HepG2 (cell line): Measurements from ENCODE around the gene IGHMBP2. TPM values are rescaled to one million over a fixed set of nuclear protein-coding genes. Genes with fewer than 3 reads are reported as not detected.

Experiments used
- AHDC1 ChIP-seq: sonication (generic); formaldehyde crosslinking; IDR thresholded peaks from 2 replicates; pipeline ENCODE4 v1.5.1; 2020; ENCODE audit warnings: mild to moderate bottlenecking, missing genetic modification reagents, borderline replicate concordance
- ARNTL ChIP-seq: sonication (generic); formaldehyde crosslinking; IDR thresholded peaks from 2 replicates; pipeline ENCODE4 v1.4.0; 2020; ENCODE audit warnings: mild to moderate bottlenecking, missing genetic modification reagents
- BCL6 ChIP-seq: IDR thresholded peaks from 2 replicates; pipeline ENCODE4 v1.6.1; 2016; ENCODE audit warnings: missing genetic modification reagents, missing compliant biosample characterization
- CREB3 ChIP-seq: sonication (generic); formaldehyde crosslinking; IDR thresholded peaks from 2 replicates; pipeline ENCODE4 v1.5.0; 2020; ENCODE audit warnings: missing genetic modification reagents
- CTCF ChIP-seq: sonication (generic); formaldehyde crosslinking; IDR thresholded peaks from 2 replicates; pipeline ENCODE4 v1.5.0; 2020; ENCODE audit warnings: mild to moderate bottlenecking, missing genetic modification reagents, moderate library complexity
- EED ChIP-seq: sonication (generic); formaldehyde crosslinking; IDR thresholded peaks from 2 replicates; pipeline ENCODE4 v1.5.0; 2020; ENCODE audit warnings: mild to moderate bottlenecking, missing genetic modification reagents
- HOXA3 ChIP-seq: sonication (generic); formaldehyde crosslinking; IDR thresholded peaks from 2 replicates; pipeline ENCODE4 v1.5.0; 2020; ENCODE audit warnings: missing genetic modification reagents
- PCBP1 ChIP-seq: fragments of 200-400 bp; formaldehyde crosslinking; IDR thresholded peaks from 2 replicates; pipeline ENCODE4 v1.6.1; 2017; ENCODE audit warnings: mild to moderate bottlenecking, low read depth, low read length, borderline replicate concordance
- SNAI1 ChIP-seq: sonication (generic); formaldehyde crosslinking; IDR thresholded peaks from 2 replicates; pipeline ENCODE4 v1.5.0; 2020; ENCODE audit warnings: mild to moderate bottlenecking, missing genetic modification reagents, borderline replicate concordance
- TCF7 ChIP-seq: sonication (generic); IDR thresholded peaks from 2 replicates; pipeline ENCODE4 v1.6.1; 2016; ENCODE audit warnings: antibody characterized with exemption, low read depth
- ZNF142 ChIP-seq: sonication (generic); formaldehyde crosslinking; IDR thresholded peaks from 2 replicates; pipeline ENCODE4 v1.4.0; 2020; ENCODE audit warnings: missing genetic modification reagents
- ZNF230 ChIP-seq: sonication (generic); formaldehyde crosslinking; IDR thresholded peaks from 2 replicates; pipeline ENCODE4 v1.4.0; 2020; ENCODE audit warnings: mild to moderate bottlenecking, missing genetic modification reagents
- ZNF510 ChIP-seq: sonication (generic); formaldehyde crosslinking; IDR thresholded peaks from 2 replicates; pipeline ENCODE4 v1.4.0; 2020; ENCODE audit warnings: low read depth, mild to moderate bottlenecking, missing genetic modification reagents
- polyA plus RNA-seq, 8 experiments: library from polyadenylated mRNA; depleted of rRNA in 3 of 8; stranded (reverse) in 7 of 8; unstranded in 1 of 8; fragments of >200 nt; fragmentation: Illumina TruSeq in 4 of 8; extraction: Trizol in 4 of 8; gene quantifications; 2 replicates each; pipeline versions ENCODE4 v1.2.1 to v1.2.3, GENCODE V29; 2011 to 2016; ENCODE audit warnings: low read depth in 4 of 8, missing spikeins in 1 of 8, mixed read lengths in 1 of 8; ENCODE audit not compliant: insufficient read depth in 1 of 8
- total RNA-seq, 5 experiments: library from RNA; depleted of rRNA; stranded (reverse); fragments of >200 nt; fragmentation: Illumina TruSeq; extraction: Trizol; gene quantifications; 2 replicates each; pipeline ENCODE4 v1.2.3, GENCODE V29; 2016; ENCODE audit warnings: low read depth in 1 of 5

IGHMBP2 gene
- total and polyA plus RNA-seq, 2 of the 13 experiments (the other 11 are each of a cell fraction or from before 2014, with no cell fraction given): 8.9 to 9.9 TPM

GRCh38 chr11:68903288-68904247 lies at the start of gene IGHMBP2, which contains the start of gene MRPL21 (continued):
- TF ChIP-seq AHDC1 (CRISPR knock-in tag) (peak; percentile 26; the same call in 1 of the 2 replicates), CTCF (CRISPR knock-in tag) (peak; percentile 24; the same call in 1 of the 2 replicates), ZNF230 (CRISPR knock-in tag) (0 out of 2 replicates have a peak, but pooled peaks have one; percentile 69), TCF7 (no peak), ARNTL (peak; percentile 74; the same call in 1 of the 2 replicates), ZNF510 (0 out of 2 replicates have a peak, but pooled peaks have one; percentile 56), HOXA3 (CRISPR knock-in tag) (peak; percentile 99), EED (peak; percentile 38; the same call in 1 of the 2 replicates), PCBP1 (peak; percentile 66; the same call in 1 of the 2 replicates), BCL6 (CRISPR knock-in tag) (peak; percentile 84), ZNF142 (CRISPR knock-in tag) (peak; percentile 76; the same call in 1 of the 2 replicates), CREB3 (0 out of 2 replicates have a peak, but pooled peaks have one; percentile 41), SNAI1 (CRISPR knock-in tag) (no peak)
